ENCODE data around the gene CACNA1D.

CACNA1D gene

GRCh38 chr3:53833700-53834099 is 339.3 kb downstream of the CACNA1D start:
- DNase-seq, result no peak

- DNase-seq, result no peak
Measured at GRCh38 chr3:53834429-53835095, 340.2 kb downstream of the CACNA1D start.

GRCh38 chr3:53835257-53835656 is 340.8 kb downstream of the CACNA1D start:
- no peak for DNase-seq

- no peak for DNase-seq
Measured at GRCh38 chr3:53836084-53836872, 341.9 kb downstream of the CACNA1D start.

GRCh38 chr3:53837331-53837730 is 342.9 kb downstream of the CACNA1D start:
- DNase-seq, result no peak

GRCh38 chr3:53841296-53841695 is 346.9 kb downstream of the CACNA1D start:
- DNase-seq, result no peak

GRCh38 chr3:53842436-53843194 is 348.2 kb downstream of the CACNA1D start:
- DNase-seq, result no peak

- no peak for DNase-seq
Measured at GRCh38 chr3:53843195-53844177, 349.1 kb downstream of the CACNA1D start.

GRCh38 chr3:53844262-53845102 is 350.1 kb downstream of the CACNA1D start:
- no peak for DNase-seq

GRCh38 chr3:53845103-53845880 is 350.9 kb downstream of the CACNA1D start:
- DNase-seq, result no peak

- DNase-seq, result no peak
Measured at GRCh38 chr3:53845881-53846133, 351.4 kb downstream of the CACNA1D start.

- DNase-seq, result no peak
Measured at GRCh38 chr3:53846134-53846850, 351.9 kb downstream of the CACNA1D start, which contains the start of the genes CHDH and IL17RB. Gene CHDH (minus strand): TSS chr3:53846419. CDS start chr3:53824008, 22,411 bp downstream. Gene IL17RB (plus strand): TSS chr3:53846568. CDS start chr3:53846589, 21 bp downstream.

GRCh38 chr3:53846851-53847155 is 352.4 kb downstream of the CACNA1D start:
- no peak for DNase-seq

GRCh38 chr3:53849916-53850315 is 355.5 kb downstream of the CACNA1D start:
- no peak for DNase-seq

- no peak for DNase-seq
Measured at GRCh38 chr3:53850895-53851294, 356.5 kb downstream of the CACNA1D start.

- no peak for DNase-seq
Measured at GRCh38 chr3:53856964-53857363, 362.6 kb downstream of the CACNA1D start.

- DNase-seq, result no peak
Measured at GRCh38 chr3:53858096-53858741, 363.8 kb downstream of the CACNA1D start.

- no peak for DNase-seq
Measured at GRCh38 chr3:53859178-53859577, 364.8 kb downstream of the CACNA1D start.

- DNase-seq, result no peak
Measured at GRCh38 chr3:53860196-53860595, 365.8 kb downstream of the CACNA1D start.

- DNase-seq, result no peak
Measured at GRCh38 chr3:53862241-53862640, 367.8 kb downstream of the CACNA1D start.
